ENCODE results near the gene EFNA5.

- TF ChIP-seq EP300 (IDR thresholded peaks at IDR 0.05), result no peak
- TF ChIP-seq POLR2A (IDR thresholded peaks at IDR 0.05), result no peak
These were observed 30.7 kb downstream of the EFNA5 start for GRCh38 chr5:107639990-107640389.
